Suprapubic skin (tissue), 4 donors: ENCODE data around the gene ATXN7L2.

Source experiments
- EP300 ChIP-seq: sonication (generic); formaldehyde crosslinking; IDR thresholded peaks from one replicate; pipeline ENCODE4 v1.6.1; 2017; ENCODE audit warnings: antibody characterized with exemption
- POLR2A ChIP-seq, 2 donors: fragments of 450-650 bp; IDR thresholded peaks; one replicate each; pipeline ENCODE4 v1.6.1; 2017; ENCODE audit warnings: antibody characterized with exemption in 2 of 2, mild to moderate bottlenecking in 2 of 2, moderate library complexity in 2 of 2
- POLR2AphosphoS5 ChIP-seq, 3 donors: sonication (generic); formaldehyde crosslinking; IDR thresholded peaks; one replicate each; pipeline ENCODE4 v1.6.1; 2017; ENCODE audit warnings: antibody characterized with exemption in 3 of 3
- TF ChIP-seq, protein P1 (sequence below), 2 donors: fragments of 200-600 bp in 1 of 2; fragments of 450-650 bp in 1 of 2; sonication (generic) in 1 of 2; IDR thresholded peaks; one replicate each; pipeline ENCODE4 v1.5.1; 2016 to 2019; ENCODE audit warnings: antibody characterized with exemption in 2 of 2, mild to moderate bottlenecking in 1 of 2, moderate library complexity in 1 of 2

DNA sequence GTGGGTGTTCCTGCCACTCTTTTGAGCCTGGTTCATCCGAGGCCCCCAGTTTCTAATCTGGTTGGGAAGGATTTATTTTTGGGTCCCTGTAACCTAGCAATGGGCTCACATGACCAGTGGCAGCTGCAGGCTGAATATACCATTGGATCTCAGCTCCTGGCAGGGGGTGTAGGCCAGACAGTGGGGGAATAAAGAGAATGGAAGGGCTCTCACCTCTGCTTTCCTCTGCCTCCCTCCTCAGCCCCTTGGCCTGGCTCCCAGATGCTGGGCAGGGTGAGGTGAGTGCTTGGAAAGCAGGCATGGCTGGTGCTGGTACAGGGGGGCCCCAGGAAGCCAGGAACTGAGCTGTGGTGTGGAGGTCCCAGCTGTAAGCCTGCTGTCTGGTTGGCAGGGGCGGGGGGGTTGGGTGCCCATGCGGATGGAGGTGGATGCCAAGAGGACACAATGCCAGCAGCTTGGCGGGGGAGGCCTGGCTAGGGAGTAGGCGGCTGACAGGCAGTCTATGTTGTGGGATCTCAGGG, 52.3 kb downstream of the ATXN7L2 start:
- TF ChIP-seq POLR2A (IDR thresholded peaks at IDR 0.05) (no peak), EP300 (no peak), POLR2AphosphoS5 (IDR thresholded peaks at IDR 0.05) (no peak)
- TF ChIP-seq, protein P1, sequence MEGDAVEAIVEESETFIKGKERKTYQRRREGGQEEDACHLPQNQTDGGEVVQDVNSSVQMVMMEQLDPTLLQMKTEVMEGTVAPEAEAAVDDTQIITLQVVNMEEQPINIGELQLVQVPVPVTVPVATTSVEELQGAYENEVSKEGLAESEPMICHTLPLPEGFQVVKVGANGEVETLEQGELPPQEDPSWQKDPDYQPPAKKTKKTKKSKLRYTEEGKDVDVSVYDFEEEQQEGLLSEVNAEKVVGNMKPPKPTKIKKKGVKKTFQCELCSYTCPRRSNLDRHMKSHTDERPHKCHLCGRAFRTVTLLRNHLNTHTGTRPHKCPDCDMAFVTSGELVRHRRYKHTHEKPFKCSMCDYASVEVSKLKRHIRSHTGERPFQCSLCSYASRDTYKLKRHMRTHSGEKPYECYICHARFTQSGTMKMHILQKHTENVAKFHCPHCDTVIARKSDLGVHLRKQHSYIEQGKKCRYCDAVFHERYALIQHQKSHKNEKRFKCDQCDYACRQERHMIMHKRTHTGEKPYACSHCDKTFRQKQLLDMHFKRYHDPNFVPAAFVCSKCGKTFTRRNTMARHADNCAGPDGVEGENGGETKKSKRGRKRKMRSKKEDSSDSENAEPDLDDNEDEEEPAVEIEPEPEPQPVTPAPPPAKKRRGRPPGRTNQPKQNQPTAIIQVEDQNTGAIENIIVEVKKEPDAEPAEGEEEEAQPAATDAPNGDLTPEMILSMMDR (IDR thresholded peaks at IDR 0.05): no peak
